Measurements from ENCODE around the gene PTEN.
A peak's percentile ranks its signal among the peaks of the same experiment; 100 is the strongest.
"Not testable (repeated sequence)": the region's sequence is repeated elsewhere in the genome, so short reads cannot be mapped to it uniquely, and the experiment has no call there.

Gene PTEN

GRCh38 chr10:87895430-87895829 lies 32.0 kb downstream of the PTEN start:
- Histone ChIP-seq H3K27ac (ENCODE audit: low read depth, low read length) (no peak overlapping the region), H3K9me3 (ENCODE audit: control insufficient read depth, insufficient read depth, low read depth, low read length) (no peaks in the 10 kb centered on the region), H3K4me1 (ENCODE audit: control insufficient read depth, insufficient read depth, low read length) (no peaks in the 10 kb centered on the region), H3K27me3 (ENCODE audit: control insufficient read depth, insufficient read depth, low read length) (no peaks in the 10 kb centered on the region), H3K4me3 (ENCODE audit: low read depth, low read length) (no peak overlapping the region), H3K36me3 (ENCODE audit: control insufficient read depth, insufficient read depth, low read length) (peaks cover 3% of the 10 kb centered on the region; the same call in 1 of the 2 replicates), H3K9ac (ENCODE audit: low read length) (no peak overlapping the region)

- Histone ChIP-seq H3K4me1 (ENCODE audit: control insufficient read depth, insufficient read depth, low read length) (no peaks in the 10 kb centered on the region), H3K9me3 (ENCODE audit: control insufficient read depth, insufficient read depth, low read depth, low read length) (no peaks in the 10 kb centered on the region), H3K36me3 (ENCODE audit: control insufficient read depth, insufficient read depth, low read length) (peaks cover 3% of the 10 kb centered on the region; the same call in 1 of the 2 replicates), H3K27ac (ENCODE audit: low read depth, low read length) (no peak overlapping the region), H3K4me3 (ENCODE audit: low read depth, low read length) (no peak overlapping the region), H3K9ac (ENCODE audit: low read length) (no peak overlapping the region), H3K27me3 (ENCODE audit: control insufficient read depth, insufficient read depth, low read length) (no peaks in the 10 kb centered on the region)
These were observed 32.8 kb downstream of the PTEN start for GRCh38 chr10:87896216-87896615.

GRCh38 chr10:87897957-87898356 lies 34.5 kb downstream of the PTEN start:
- H3K9me3 ChIP-seq (ENCODE audit: control insufficient read depth, insufficient read depth, low read depth, low read length); H3K27me3 ChIP-seq (ENCODE audit: control insufficient read depth, insufficient read depth, low read length); H3K4me3 ChIP-seq (ENCODE audit: low read depth, low read length); H3K4me1 ChIP-seq (ENCODE audit: control insufficient read depth, insufficient read depth, low read length); H3K36me3 ChIP-seq (ENCODE audit: control insufficient read depth, insufficient read depth, low read length); H3K27ac ChIP-seq (ENCODE audit: low read depth, low read length); H3K9ac ChIP-seq (ENCODE audit: low read length): not testable (repeated sequence)

GRCh38 chr10:87903396-87903795 lies 40.0 kb downstream of the PTEN start:
- not testable (repeated sequence) for H3K27ac ChIP-seq (ENCODE audit: low read depth, low read length); H3K9ac ChIP-seq (ENCODE audit: low read length); H3K4me1 ChIP-seq (ENCODE audit: control insufficient read depth, insufficient read depth, low read length); H3K4me3 ChIP-seq (ENCODE audit: low read depth, low read length); H3K27me3 ChIP-seq (ENCODE audit: control insufficient read depth, insufficient read depth, low read length)
- H3K9me3 ChIP-seq (ENCODE audit: control insufficient read depth, insufficient read depth, low read depth, low read length) = peaks cover 18% of the 10 kb centered on the region
- H3K36me3 ChIP-seq (ENCODE audit: control insufficient read depth, insufficient read depth, low read length) = peaks cover 25% of the 10 kb centered on the region

- no peaks in the 10 kb centered on the region for H3K27me3 ChIP-seq (ENCODE audit: control insufficient read depth, insufficient read depth, low read length)
- peaks cover 10% of the 10 kb centered on the region for H3K4me1 ChIP-seq (ENCODE audit: control insufficient read depth, insufficient read depth, low read length)
- H3K9me3 ChIP-seq (ENCODE audit: control insufficient read depth, insufficient read depth, low read depth, low read length) = no peaks in the 10 kb centered on the region
- no peak overlapping the region for H3K4me3 ChIP-seq (ENCODE audit: low read depth, low read length)
- no peak overlapping the region for H3K27ac ChIP-seq (ENCODE audit: low read depth, low read length)
- H3K36me3 ChIP-seq (ENCODE audit: control insufficient read depth, insufficient read depth, low read length) = 0 out of 2 replicates have a peak, but pooled peaks cover 11% of the 10 kb centered on the region
- H3K9ac ChIP-seq (ENCODE audit: low read length) = no peak overlapping the region
These were observed 49.9 kb downstream of the PTEN start for GRCh38 chr10:87913156-87913921.

GRCh38 chr10:87915406-87915805 lies 52.0 kb downstream of the PTEN start:
- no peaks in the 10 kb centered on the region for H3K9me3 ChIP-seq (ENCODE audit: control insufficient read depth, insufficient read depth, low read depth, low read length)
- 0 out of 2 replicates have a peak, but pooled peaks cover 8% of the 10 kb centered on the region for H3K36me3 ChIP-seq (ENCODE audit: control insufficient read depth, insufficient read depth, low read length)

GRCh38 chr10:87915989-87916388 lies 52.6 kb downstream of the PTEN start:
- Histone ChIP-seq H3K36me3 (ENCODE audit: control insufficient read depth, insufficient read depth, low read length) (0 out of 2 replicates have a peak, but pooled peaks cover 5% of the 10 kb centered on the region), H3K4me3 (ENCODE audit: low read depth, low read length) (no peak overlapping the region), H3K27me3 (ENCODE audit: control insufficient read depth, insufficient read depth, low read length) (no peaks in the 10 kb centered on the region), H3K9ac (ENCODE audit: low read length) (no peak overlapping the region), H3K27ac (ENCODE audit: low read depth, low read length) (no peak overlapping the region), H3K4me1 (ENCODE audit: control insufficient read depth, insufficient read depth, low read length) (peaks cover 10% of the 10 kb centered on the region), H3K9me3 (ENCODE audit: control insufficient read depth, insufficient read depth, low read depth, low read length) (no peaks in the 10 kb centered on the region)

More at GRCh38 chr10:87915406-87915805, 52.0 kb downstream of the PTEN start:
- peaks cover 10% of the 10 kb centered on the region for H3K4me1 ChIP-seq (ENCODE audit: control insufficient read depth, insufficient read depth, low read length)
- no peak overlapping the region for H3K9ac ChIP-seq (ENCODE audit: low read length)
- no peak overlapping the region for H3K4me3 ChIP-seq (ENCODE audit: low read depth, low read length)
- H3K27me3 ChIP-seq (ENCODE audit: control insufficient read depth, insufficient read depth, low read length) = no peaks in the 10 kb centered on the region
- 0 out of 2 replicates have a peak overlapping the region, but pooled peaks have one; percentile 8 for H3K27ac ChIP-seq (ENCODE audit: low read depth, low read length)

GRCh38 chr10:87916515-87916914 lies 53.1 kb downstream of the PTEN start:
- Histone ChIP-seq H3K27me3 (ENCODE audit: control insufficient read depth, insufficient read depth, low read length) (no peaks in the 10 kb centered on the region), H3K9ac (ENCODE audit: low read length) (no peak overlapping the region), H3K4me1 (ENCODE audit: control insufficient read depth, insufficient read depth, low read length) (peaks cover 10% of the 10 kb centered on the region), H3K4me3 (ENCODE audit: low read depth, low read length) (no peak overlapping the region), H3K9me3 (ENCODE audit: control insufficient read depth, insufficient read depth, low read depth, low read length) (no peaks in the 10 kb centered on the region), H3K27ac (ENCODE audit: low read depth, low read length) (no peak overlapping the region), H3K36me3 (ENCODE audit: control insufficient read depth, insufficient read depth, low read length) (0 out of 2 replicates have a peak, but pooled peaks cover 5% of the 10 kb centered on the region)

GRCh38 chr10:87918254-87918859 lies 54.9 kb downstream of the PTEN start:
- no peak overlapping the region for H3K4me3 ChIP-seq (ENCODE audit: low read depth, low read length)
- 0 out of 2 replicates have a peak, but pooled peaks cover under 1% of the 10 kb centered on the region for H3K36me3 ChIP-seq (ENCODE audit: control insufficient read depth, insufficient read depth, low read length)
- H3K27me3 ChIP-seq (ENCODE audit: control insufficient read depth, insufficient read depth, low read length) = no peaks in the 10 kb centered on the region
- no peaks in the 10 kb centered on the region for H3K9me3 ChIP-seq (ENCODE audit: control insufficient read depth, insufficient read depth, low read depth, low read length)
- no peak overlapping the region for H3K9ac ChIP-seq (ENCODE audit: low read length)
- H3K4me1 ChIP-seq (ENCODE audit: control insufficient read depth, insufficient read depth, low read length) = peaks cover 15% of the 10 kb centered on the region
- H3K27ac ChIP-seq (ENCODE audit: low read depth, low read length) = no peak overlapping the region

GRCh38 chr10:87920538-87920937 lies 57.1 kb downstream of the PTEN start:
- H3K9ac ChIP-seq (ENCODE audit: low read length) = no peak overlapping the region
- no peaks in the 10 kb centered on the region for H3K9me3 ChIP-seq (ENCODE audit: control insufficient read depth, insufficient read depth, low read depth, low read length)
- peaks cover 12% of the 10 kb centered on the region for H3K4me1 ChIP-seq (ENCODE audit: control insufficient read depth, insufficient read depth, low read length)
- no peaks in the 10 kb centered on the region for H3K27me3 ChIP-seq (ENCODE audit: control insufficient read depth, insufficient read depth, low read length)
- H3K27ac ChIP-seq (ENCODE audit: low read depth, low read length) = no peak overlapping the region
- H3K4me3 ChIP-seq (ENCODE audit: low read depth, low read length) = no peak overlapping the region
- H3K36me3 ChIP-seq (ENCODE audit: control insufficient read depth, insufficient read depth, low read length) = 0 out of 2 replicates have a peak, but pooled peaks cover 2% of the 10 kb centered on the region
